A673 (cell line): ENCODE results near the gene DIPK1A.

Experiments used
- CTCF ChIP-seq: fragments of 300-800, 200-600 bp; sonication (generic); conservative IDR thresholded peaks from 2 replicates; pipeline ENCODE4 v1.5.1; 2017; ENCODE audit warnings: low read depth, mild to moderate bottlenecking, antibody characterized with exemption, low read length, moderate library complexity, mixed read lengths
- EZH2 ChIP-seq: fragments of 200-600 bp; sonication (generic); IDR thresholded peaks from 2 replicates; pipeline ENCODE4 v1.6.1; 2017; ENCODE audit warnings: borderline replicate concordance, low read depth, mild to moderate bottlenecking, mixed read lengths, antibody characterized with exemption, low read length; ENCODE audit not compliant: poor library complexity, severe bottlenecking

GRCh38 chr1:92989936-92990583, 28.8 kb upstream of the DIPK1A start:
- TF ChIP-seq CTCF: no peak
- no peak for TF ChIP-seq EZH2
